Neural cell (in vitro differentiated cells): ENCODE data around the gene ZG16B. TPM values are rescaled to one million over a fixed set of nuclear protein-coding genes. Genes with fewer than 3 reads are reported as not detected.

Experiments used
- H2AFZ ChIP-seq: fragments of 200-600, 300-800 bp; sonication (generic), shearing (Covaris generic); 2 replicates; pipeline ENCODE4 v1.6.0; 2014; ENCODE audit warnings: low read depth, mild to moderate bottlenecking, antibody characterized with exemption, low read length, moderate library complexity
- H3F3A ChIP-seq: fragments of 200-600 bp; shearing (Covaris generic); 2 replicates; pipeline ENCODE4 v1.6.1; 2016; ENCODE audit warnings: mild to moderate bottlenecking, moderate library complexity, mixed read lengths, antibody characterized with exemption, low read length; ENCODE audit not compliant: insufficient read depth, poor library complexity, severe bottlenecking
- H3K27ac ChIP-seq: fragments of 200-600, 300-800 bp; sonication (generic), shearing (Covaris generic); 2 replicates; pipeline ENCODE4 v1.5.1; 2014; ENCODE audit warnings: mild to moderate bottlenecking, low read length, moderate library complexity
- H3K27me3 ChIP-seq: fragments of 300-800, 200-600 bp; sonication (generic), shearing (Covaris generic); 2 replicates; pipeline ENCODE4 v1.6.0; 2014; ENCODE audit warnings: mild to moderate bottlenecking, low read depth, low read length, moderate library complexity; ENCODE audit not compliant: insufficient read depth
- H3K36me3 ChIP-seq: fragments of 300-800, 200-600 bp; sonication (generic), shearing (Covaris generic); 2 replicates; pipeline ENCODE4 v1.5.1; 2014; ENCODE audit warnings: mild to moderate bottlenecking, antibody characterized with exemption, low read length, moderate library complexity; ENCODE audit not compliant: insufficient read depth
- H3K4me2 ChIP-seq: fragments of 300-800, 200-600 bp; sonication (generic), shearing (Covaris generic); 2 replicates; pipeline ENCODE4 v1.6.0; 2014; ENCODE audit warnings: mild to moderate bottlenecking, low read length
- H3K4me3 ChIP-seq: fragments of 300-800, 200-600 bp; sonication (generic), shearing (Covaris generic); 2 replicates; pipeline ENCODE4 v1.5.1; 2014; ENCODE audit warnings: mild to moderate bottlenecking, low read length, moderate library complexity
- H3K79me2 ChIP-seq: fragments of 200-600 bp; shearing (Covaris generic); replicated peaks from 2 replicates; pipeline ENCODE4 v1.6.0; 2014; ENCODE audit warnings: mild to moderate bottlenecking, low read length, moderate library complexity; ENCODE audit not compliant: insufficient read depth
- H3K9ac ChIP-seq: fragments of 300-800, 200-600 bp; sonication (generic), shearing (Covaris generic); 2 replicates; pipeline ENCODE4 v1.6.1; 2016; ENCODE audit warnings: mild to moderate bottlenecking, low read length, mixed read lengths
- H3K9me2 ChIP-seq: fragments of 200-600 bp; shearing (Covaris generic); 2 replicates; pipeline ENCODE4 v1.6.1; 2016; ENCODE audit warnings: mild to moderate bottlenecking, low read length, mixed read lengths; ENCODE audit not compliant: insufficient read depth
- H3K9me3 ChIP-seq: fragments of 200-600, 300-800 bp; sonication (generic), shearing (Covaris generic); 2 replicates; pipeline ENCODE4 v1.6.1; 2016; ENCODE audit warnings: mild to moderate bottlenecking, mixed run types, low read length, moderate library complexity, mixed read lengths
- H4K20me1 ChIP-seq: fragments of 200-600 bp; shearing (Covaris generic); 2 replicates; pipeline ENCODE4 v1.6.1; 2016; ENCODE audit warnings: mild to moderate bottlenecking, mixed run types; ENCODE audit not compliant: insufficient read depth
- CTCF ChIP-seq: fragments of 450-650 bp; IDR thresholded peaks from 2 replicates; pipeline ENCODE4 v1.5.1; 2014; ENCODE audit warnings: antibody characterized with exemption, mild to moderate bottlenecking, moderate library complexity; ENCODE audit not compliant: poor library complexity, severe bottlenecking
- EP300 ChIP-seq: fragments of 450-650 bp; conservative IDR thresholded peaks from 2 replicates; pipeline ENCODE4 v1.6.1; 2014; ENCODE audit warnings: antibody characterized with exemption, mild to moderate bottlenecking, moderate library complexity; ENCODE audit not compliant: poor library complexity, severe bottlenecking
- EZH2 ChIP-seq: fragments of 200-600, 300-800 bp; shearing (Covaris generic), sonication (generic); IDR thresholded peaks from 2 replicates; pipeline ENCODE4 v1.6.1; 2014; ENCODE audit warnings: antibody characterized with exemption, low read length, borderline replicate concordance, mild to moderate bottlenecking; ENCODE audit not compliant: insufficient read depth, poor library complexity, severe bottlenecking
- MXI1 ChIP-seq: fragments of 450-650 bp; conservative IDR thresholded peaks from 2 replicates; pipeline ENCODE4 v1.6.1; 2014; ENCODE audit warnings: antibody characterized with exemption, mild to moderate bottlenecking; ENCODE audit not compliant: poor library complexity, severe bottlenecking
- POLR2AphosphoS5 ChIP-seq: IDR thresholded peaks from 2 replicates; pipeline ENCODE4 v1.6.1; 2012
- RAD21 ChIP-seq: fragments of 450-650 bp; conservative IDR thresholded peaks from 2 replicates; pipeline ENCODE4 v1.6.1; 2014; ENCODE audit warnings: antibody characterized with exemption, mild to moderate bottlenecking, moderate library complexity
- REST ChIP-seq: IDR thresholded peaks from 2 replicates; pipeline ENCODE4 v1.6.1; 2012; ENCODE audit warnings: borderline replicate concordance
- SMC3 ChIP-seq: fragments of 450-650 bp; conservative IDR thresholded peaks from 2 replicates; pipeline ENCODE4 v1.6.1; 2014; ENCODE audit warnings: antibody characterized with exemption, mild to moderate bottlenecking, moderate library complexity; ENCODE audit not compliant: poor library complexity
- TAF1 ChIP-seq: IDR thresholded peaks from 2 replicates; pipeline ENCODE4 v1.6.1; 2012; ENCODE audit warnings: low read depth
- polyA plus RNA-seq: library from polyadenylated mRNA; depleted of rRNA; stranded (reverse); fragments of >200 nt; gene quantifications from 2 replicates; pipeline ENCODE4 v1.2.3, GENCODE V29; 2014

The ZG16B gene
- polyA plus RNA-seq, 1 donor from 2014 or later: not detected

GRCh38 chr16:2827831-2828520, 2.1 kb upstream of the ZG16B start:
- Histone ChIP-seq H3K27me3 (no peaks in the 10 kb centered on the region), H3K9me2 (no peaks in the 10 kb centered on the region), H3K36me3 (no peaks in the 10 kb centered on the region), H3K4me2 (no peak overlapping the region), H3K79me2 (no peaks in the 10 kb centered on the region), H2AFZ (no peak overlapping the region), H3K9ac (no peak overlapping the region), H3F3A (no peaks in the 10 kb centered on the region), H3K27ac (no peak overlapping the region), H4K20me1 (no peaks in the 10 kb centered on the region), H3K4me3 (no peak overlapping the region), H3K9me3 (no peaks in the 10 kb centered on the region)
- TF ChIP-seq CTCF (no peak), RAD21 (no peak)

- no peaks in the 10 kb centered on the region for H3K36me3 ChIP-seq
- H3K9me2 ChIP-seq: no peaks in the 10 kb centered on the region
- no peak overlapping the region for H2AFZ ChIP-seq
- TF ChIP-seq TAF1 (no peak), MXI1 (no peak), CTCF (no peak), RAD21 (no peak), EZH2 (no peak), SMC3 (no peak), EP300 (no peak), POLR2AphosphoS5 (no peak), REST (no peak)
- no peaks in the 10 kb centered on the region for H4K20me1 ChIP-seq
- no peaks in the 10 kb centered on the region for H3K27me3 ChIP-seq
- no peak overlapping the region for H3K4me3 ChIP-seq
- no peak overlapping the region for H3K4me2 ChIP-seq
- no peaks in the 10 kb centered on the region for H3K79me2 ChIP-seq
- no peak overlapping the region for H3K9ac ChIP-seq
- no peaks in the 10 kb centered on the region for H3F3A ChIP-seq
- H3K27ac ChIP-seq: no peak overlapping the region
- no peaks in the 10 kb centered on the region for H3K9me3 ChIP-seq
Observed at GRCh38 chr16:2828521-2828840, 1.6 kb upstream of the ZG16B start.
